Fibroblast of skin of abdomen (primary cell): ENCODE measurements around the gene SIT1. TPM values are rescaled to one million over a fixed set of nuclear protein-coding genes. Genes with fewer than 3 reads are reported as not detected.

Source experiments
- DNase-seq: peaks from one replicate; pipeline ENCODE4 v3.0.0-alpha.2; 2013
- polyA plus RNA-seq, 2 experiments: library from polyadenylated mRNA; unstranded; fragments of 120-200 nt; gene quantifications; one replicate each; pipeline ENCODE4 v1.2.1, GENCODE V29; 2013; ENCODE audit not compliant: insufficient read length in 2 of 2

The SIT1 gene, protein sequence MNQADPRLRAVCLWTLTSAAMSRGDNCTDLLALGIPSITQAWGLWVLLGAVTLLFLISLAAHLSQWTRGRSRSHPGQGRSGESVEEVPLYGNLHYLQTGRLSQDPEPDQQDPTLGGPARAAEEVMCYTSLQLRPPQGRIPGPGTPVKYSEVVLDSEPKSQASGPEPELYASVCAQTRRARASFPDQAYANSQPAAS
- not detected for polyA plus RNA-seq (2013, experiment 1 of 2; ENCODE audit: insufficient read length)
- polyA plus RNA-seq (2013, experiment 2 of 2; ENCODE audit: insufficient read length), result not detected

GRCh38 chr9:35650341-35651158, at the start of gene SIT1:
TSS of gene SIT1 (minus strand) at chr9:35650931. CDS start at chr9:35650853, 78 bp downstream.
- DNase-seq, result no peak

DNA sequence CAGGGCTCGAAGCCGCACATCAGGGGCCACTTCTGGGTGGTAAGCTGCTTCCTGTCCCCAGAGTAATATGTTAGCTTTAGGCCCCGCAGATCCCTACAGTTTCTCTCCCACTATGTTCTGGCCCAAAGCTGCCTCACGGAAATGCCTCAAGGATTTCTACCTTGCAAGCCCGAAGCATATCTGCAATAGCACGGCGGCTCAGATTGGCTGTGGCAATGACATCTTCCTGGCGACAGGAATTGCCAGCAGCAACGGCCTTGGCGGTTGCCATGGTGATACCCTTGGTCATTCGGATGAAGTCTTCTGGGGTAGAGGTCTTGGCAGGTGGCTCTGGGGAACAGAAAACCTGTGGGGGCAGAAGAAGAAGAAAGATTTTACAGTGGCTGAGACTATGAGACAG, 49.3 kb upstream of the SIT1 start:
- no peak for DNase-seq

GRCh38 chr9:35698231-35698630, 47.5 kb upstream of the SIT1 start:
- no peak for DNase-seq

GRCh38 chr9:35697486-35697885, 46.8 kb upstream of the SIT1 start:
- no peak for DNase-seq

DNA sequence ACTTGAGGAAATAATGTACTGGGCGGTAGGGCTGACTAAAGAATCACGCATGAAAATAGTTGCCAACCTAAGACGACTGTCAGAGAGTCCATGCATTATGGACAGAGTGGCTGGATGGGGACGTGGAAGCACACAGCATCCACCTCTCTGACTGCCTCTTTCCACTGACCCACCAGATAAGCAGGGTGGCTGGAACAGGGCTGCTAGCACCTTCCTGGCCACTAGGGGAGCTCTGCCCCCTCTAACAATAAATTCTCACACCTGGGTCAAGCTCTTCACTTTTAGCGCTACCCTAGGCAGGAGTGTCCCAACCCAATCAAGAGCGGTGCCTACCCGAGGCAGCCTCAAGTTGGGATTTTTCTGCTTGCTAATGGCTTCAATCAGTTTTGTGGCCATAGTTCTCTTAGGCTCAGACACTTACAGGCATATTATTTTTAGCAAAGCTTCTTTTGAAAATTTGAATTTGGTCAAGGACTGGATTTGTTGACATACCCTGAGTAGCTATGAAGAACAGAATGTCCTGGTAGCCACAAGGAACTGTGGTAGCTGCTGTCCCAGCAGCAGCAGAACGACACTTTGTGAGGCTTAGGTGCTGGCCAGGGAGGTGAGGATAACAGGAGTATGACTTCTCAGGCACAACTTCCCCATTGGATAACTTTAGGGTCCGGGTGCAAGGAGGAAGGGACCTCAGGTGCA, 45.9 kb upstream of the SIT1 start:
- peak; percentile 32 for DNase-seq

DNA sequence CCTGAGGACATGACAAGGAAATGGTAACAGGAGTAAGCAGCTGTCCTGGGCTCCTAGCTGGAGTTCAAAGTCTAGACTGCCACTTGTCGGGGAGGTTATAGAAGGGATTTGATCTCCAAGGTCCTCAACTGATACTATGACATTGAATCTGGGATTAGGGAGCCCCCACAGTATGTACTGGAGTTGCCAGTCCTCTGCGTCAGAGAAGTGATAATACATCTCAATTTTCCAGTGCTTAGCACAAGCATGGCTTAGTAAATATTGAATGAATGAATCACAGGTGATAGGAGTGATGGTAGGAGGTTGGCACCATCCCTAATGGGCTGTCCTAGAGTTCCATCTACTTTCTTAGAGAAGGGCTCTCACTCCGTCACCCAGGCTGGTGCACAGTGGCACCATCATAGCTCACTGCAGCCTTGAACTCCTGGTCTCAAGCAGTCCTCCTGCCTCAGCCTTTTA, 45.2 kb upstream of the SIT1 start:
- no peak for DNase-seq

GRCh38 chr9:35691757-35692301, 41.1 kb upstream of the SIT1 start:
- no peak for DNase-seq

DNA sequence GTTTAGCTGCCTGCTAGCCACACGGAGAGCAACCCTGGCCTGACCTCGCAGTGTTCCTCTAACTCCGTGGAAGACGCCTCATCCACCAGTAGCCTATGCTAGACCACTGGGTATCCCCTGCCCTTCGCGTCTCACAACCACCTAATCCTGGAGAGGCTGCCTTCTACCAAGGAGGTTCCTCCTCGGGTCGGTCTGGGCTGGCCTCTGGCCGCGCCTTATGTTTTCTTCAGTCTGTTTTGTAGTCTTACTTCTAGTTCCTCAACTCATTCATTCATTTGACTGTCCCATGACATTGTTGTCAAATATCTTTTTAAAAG, 40.6 kb upstream of the SIT1 start:
- DNase-seq, result no peak

DNA sequence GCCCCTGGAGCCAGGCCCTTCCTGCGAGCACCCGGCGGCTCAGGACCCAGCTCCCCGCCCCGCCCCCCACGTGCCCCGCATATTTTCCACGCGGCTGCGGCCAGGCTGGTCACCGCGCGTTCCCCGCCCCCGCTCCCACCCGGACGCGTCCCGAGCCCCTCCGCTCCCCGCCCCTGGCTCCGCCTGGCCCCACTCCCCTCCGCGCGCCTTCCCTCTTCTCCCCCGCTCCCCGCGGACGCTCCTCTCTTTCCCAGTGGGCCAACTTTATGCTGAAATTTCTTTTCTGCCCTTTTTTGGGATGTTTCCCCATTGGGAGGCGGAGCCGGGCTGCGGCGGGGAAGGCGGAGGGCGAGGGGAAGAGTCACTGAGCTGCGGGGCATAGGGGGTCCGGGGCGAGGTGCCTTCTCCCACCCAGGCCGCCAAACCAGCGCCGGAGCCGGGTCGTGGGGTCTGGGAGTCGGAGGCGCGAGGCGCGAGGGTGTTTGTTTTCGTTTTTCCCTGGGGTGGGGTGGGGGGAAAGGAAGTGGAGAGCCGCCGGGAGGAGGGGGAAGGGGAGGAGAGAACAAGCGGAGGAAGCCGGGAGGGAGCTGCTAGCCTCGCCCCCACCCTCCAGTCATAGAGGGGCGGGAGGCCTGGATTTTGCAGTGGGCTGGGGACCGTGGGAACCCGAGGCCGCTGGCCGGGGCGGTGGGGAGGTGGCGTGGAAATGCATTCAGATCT, 40.0 kb upstream of the SIT1 start:
- peak; percentile 93 for DNase-seq

GRCh38 chr9:35690294-35690613, 39.5 kb upstream of the SIT1 start:
- DNase-seq, result no peak

DNA sequence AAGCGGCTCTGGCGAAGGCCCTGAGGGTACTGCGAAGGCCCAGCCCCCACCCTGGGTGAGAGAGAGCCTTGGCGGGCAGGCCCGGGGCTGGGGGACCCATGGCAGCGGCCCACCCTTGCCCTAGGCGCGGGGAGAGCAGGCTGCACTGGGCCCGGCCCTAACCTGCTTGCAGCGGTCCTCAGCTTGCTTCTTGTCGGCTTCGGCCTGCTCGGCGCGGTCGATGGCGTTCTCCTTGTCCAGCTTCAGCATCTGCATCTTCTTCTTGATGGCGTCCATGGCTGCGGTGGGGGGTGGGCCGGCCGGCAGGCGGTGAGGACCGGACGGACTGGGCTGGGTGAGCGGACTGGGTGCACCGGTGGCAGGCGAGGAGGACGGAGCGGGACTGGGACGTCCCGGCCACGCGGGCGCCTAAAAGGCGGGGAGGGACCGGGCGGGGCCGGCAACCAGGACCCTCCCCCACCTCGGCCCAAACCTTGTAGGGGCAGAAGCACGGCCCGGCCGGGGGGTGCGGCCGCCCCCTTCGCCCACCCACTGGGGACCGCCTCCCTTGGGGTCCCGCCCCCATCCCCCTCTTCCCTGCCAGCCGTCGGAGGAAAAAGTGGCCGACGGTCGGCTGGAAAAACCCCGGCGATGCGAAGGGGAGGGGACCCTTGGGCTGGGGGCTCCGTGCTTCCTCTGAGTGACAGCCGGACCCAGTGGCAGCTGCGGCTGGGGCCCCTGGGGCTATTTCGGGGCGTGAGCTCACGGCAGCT, 39.0 kb upstream of the SIT1 start, which contains the start of gene TPM2:
Gene TPM2, minus strand, starts transcription at position 384 of the 752 bp plus-strand sequence. Its CDS starts 108 bp downstream, at position 276.
- DNase-seq, result peak; percentile 96

DNA sequence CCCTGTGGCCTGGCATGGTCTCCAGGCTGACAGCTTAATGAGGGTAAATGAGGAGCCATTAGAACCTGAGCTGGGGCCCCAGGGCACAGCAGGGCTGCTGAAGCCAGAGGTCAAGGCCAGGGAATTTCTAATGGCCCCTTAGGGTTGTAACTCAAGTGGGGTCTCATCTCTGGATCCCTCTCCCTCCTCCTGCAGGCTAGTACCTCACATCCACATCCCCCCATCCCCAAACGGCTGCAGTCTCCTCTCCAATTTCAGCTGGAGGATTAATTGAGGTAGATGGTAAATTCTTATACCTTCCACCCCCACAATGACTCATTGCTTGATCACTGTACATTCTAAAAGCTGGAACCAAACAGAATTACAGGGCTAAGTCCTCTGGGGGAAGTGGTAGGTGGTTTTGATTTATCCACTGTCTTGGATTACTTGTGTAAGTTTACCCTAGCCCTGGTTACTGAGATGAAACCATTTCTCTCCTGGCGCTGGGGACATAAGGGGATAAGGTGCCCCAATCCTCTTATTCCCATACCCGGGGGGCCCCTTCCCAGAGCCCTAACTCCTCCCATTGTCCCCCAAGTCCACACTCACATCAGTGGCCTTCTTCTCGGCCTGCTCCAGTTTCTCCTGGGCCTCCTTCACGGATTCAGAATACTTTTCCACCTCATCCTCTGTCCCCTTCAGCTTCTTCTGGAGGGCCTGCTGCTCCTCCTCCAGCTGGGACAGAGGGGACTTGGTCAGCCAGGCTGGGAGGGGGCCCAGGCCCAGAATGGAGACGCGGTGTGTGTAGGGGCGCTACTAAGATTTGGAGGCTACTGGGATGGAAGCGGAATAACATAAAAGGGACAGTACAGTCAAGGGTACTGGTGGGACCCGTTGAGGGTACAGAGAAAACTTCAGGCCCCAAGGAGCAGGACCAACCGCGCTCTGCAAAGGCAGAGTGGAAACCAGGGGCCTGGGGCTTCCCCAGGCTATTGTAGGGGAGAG, 38.1 kb upstream of the SIT1 start:
- DNase-seq, result peak; percentile 86

- no peak for DNase-seq
These were observed 37.3 kb upstream of the SIT1 start for GRCh38 chr9:35687972-35688557.

DNA sequence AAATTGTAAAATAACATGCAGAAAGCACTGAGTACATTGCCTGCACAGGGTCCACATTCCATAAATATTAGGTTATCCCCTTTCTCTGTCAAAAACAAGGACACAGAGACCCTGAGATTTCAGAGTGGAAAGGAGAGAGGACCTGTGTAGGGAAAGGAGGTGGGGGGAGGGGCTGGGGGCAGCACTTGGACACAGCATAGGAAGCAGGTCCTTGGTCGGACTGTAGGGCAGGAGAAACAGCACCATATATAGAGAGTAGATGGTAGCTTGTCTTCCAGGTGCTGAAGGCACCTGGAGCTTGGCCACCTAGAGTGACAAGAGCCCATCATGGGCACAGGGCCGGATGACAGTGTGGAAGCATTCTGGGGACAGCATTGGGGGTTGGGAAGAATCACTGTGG, 36.6 kb upstream of the SIT1 start:
- DNase-seq, result no peak

DNA sequence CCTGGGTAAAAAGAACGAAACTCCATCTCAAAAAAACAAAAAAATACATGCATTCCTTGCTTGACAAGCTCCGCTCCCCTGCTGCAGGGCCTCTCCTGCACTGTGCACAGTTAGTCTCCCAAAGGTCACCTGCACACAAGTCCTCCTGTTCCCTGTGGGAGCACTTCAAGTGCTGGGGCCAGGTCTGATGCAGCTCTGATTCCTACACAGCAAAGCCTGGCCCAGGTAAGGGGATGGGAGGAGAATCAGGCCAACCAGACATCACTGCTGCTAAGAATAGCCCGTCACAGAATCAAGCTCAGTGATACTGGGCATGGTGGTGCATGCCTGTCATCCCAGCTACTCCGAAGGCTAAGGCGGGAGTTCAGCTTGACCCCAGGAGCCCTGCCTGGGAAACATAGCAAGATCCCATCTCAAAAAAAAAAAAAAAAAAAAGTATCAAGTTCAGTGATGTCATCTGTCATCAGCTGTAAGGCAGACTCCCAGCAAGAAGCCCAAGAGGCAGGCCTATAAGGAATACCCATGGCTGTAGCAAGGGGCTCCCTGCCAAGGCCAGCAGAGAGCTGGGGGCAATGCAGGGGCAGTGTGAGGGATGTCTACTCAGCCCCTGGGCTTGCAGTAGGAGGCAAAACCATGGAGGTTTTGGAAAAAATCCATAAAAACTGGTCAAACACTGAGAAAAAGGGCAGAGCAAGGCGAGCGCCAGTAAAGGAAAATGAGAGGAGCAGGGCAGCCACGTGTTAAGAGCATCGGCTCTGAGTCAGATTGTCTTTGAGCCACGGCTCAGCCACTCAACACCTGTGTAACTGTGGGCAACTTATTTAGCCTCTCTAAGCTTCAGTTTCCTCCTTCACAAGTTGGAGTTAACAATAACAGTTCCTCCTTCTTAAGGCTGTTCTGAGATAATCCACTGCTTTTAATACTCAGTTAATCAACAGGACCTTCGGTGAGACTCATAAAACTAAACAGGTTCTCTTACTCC, 35.8 kb upstream of the SIT1 start:
- DNase-seq, result peak; percentile 42

- DNase-seq, result no peak
These were observed 34.8 kb upstream of the SIT1 start for GRCh38 chr9:35685506-35685905.

GRCh38 chr9:35684921-35685320, 34.2 kb upstream of the SIT1 start:
- no peak for DNase-seq

- no peak for DNase-seq
These were observed 32.6 kb upstream of the SIT1 start for GRCh38 chr9:35683323-35683722.
